DND-41 (cell line): ENCODE measurements around the gene NEDD4L.

Source experiments
- EZH2 ChIP-seq: IDR thresholded peaks from 3 replicates; pipeline ENCODE4 v1.6.1; 2012; ENCODE audit warnings: borderline replicate concordance, low read depth, mild to moderate bottlenecking, moderate library complexity, low read length, inconsistent platforms; ENCODE audit not compliant: severe bottlenecking
- TF ChIP-seq, protein P1 (sequence below): IDR thresholded peaks from 2 replicates; pipeline ENCODE4 v1.5.1; 2012; ENCODE audit warnings: borderline replicate concordance, low read length, moderate library complexity, mild to moderate bottlenecking; ENCODE audit not compliant: poor library complexity, severe bottlenecking; ENCODE audit errors: extremely low read depth

DNA sequence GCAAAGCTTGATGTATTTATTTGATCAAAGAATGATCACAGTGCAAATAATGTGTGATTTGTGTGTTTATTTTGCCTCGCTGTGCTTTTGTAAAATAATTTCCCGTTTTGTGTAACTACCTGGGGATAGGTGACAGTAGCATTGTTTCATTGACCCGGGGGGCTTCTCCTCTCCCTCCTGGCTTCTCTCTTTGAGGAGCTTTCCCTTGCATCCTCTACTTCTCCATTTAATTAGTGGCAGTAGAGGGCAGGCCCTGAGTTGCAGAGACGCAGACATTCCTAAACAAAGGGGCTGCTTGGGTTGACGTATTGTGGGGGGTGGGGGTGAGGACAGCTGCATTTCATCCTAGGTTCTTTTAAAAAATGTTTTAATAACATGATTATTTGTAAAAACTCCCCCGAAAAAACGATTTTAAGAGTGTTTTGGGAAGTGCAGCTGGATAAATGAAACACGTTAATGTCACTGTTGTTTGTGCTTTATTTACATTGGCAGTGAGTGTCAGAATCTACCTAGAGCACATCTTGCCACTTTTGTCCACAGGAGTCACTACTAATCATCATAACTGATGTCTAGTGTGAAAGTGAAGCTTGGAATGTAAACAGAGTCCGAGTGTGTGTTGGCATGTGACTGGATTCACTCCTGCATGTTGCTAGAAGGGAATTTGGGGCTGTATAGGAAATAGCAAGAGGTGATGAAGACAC is 2.2 kb downstream of the NEDD4L start:
- TF ChIP-seq, protein P1, sequence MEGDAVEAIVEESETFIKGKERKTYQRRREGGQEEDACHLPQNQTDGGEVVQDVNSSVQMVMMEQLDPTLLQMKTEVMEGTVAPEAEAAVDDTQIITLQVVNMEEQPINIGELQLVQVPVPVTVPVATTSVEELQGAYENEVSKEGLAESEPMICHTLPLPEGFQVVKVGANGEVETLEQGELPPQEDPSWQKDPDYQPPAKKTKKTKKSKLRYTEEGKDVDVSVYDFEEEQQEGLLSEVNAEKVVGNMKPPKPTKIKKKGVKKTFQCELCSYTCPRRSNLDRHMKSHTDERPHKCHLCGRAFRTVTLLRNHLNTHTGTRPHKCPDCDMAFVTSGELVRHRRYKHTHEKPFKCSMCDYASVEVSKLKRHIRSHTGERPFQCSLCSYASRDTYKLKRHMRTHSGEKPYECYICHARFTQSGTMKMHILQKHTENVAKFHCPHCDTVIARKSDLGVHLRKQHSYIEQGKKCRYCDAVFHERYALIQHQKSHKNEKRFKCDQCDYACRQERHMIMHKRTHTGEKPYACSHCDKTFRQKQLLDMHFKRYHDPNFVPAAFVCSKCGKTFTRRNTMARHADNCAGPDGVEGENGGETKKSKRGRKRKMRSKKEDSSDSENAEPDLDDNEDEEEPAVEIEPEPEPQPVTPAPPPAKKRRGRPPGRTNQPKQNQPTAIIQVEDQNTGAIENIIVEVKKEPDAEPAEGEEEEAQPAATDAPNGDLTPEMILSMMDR, result no peak
- no peak for TF ChIP-seq EZH2
